ENCODE results near the gene LYL1. TPM values are rescaled to one million over a fixed set of nuclear protein-coding genes. Genes with fewer than 3 reads are reported as not detected.

The LYL1 gene
- total and polyA plus RNA-seq, 2 donors (not counting 3 experiments of a cell fraction or from before 2014, with no cell fraction given) = 74.4 to 87.3 TPM

- POLR2A ChIA-PET = no interaction called here
- no peak for FAIRE-seq
- no peaks in the 10 kb centered on the region for H3K9me3 ChIP-seq (replicated peaks; ENCODE audit: control insufficient read depth, insufficient read depth, low read length)
- H4K20me1 ChIP-seq (replicated peaks; ENCODE audit: control insufficient read depth, extremely low read depth, insufficient read depth, low read length) = no peaks in the 10 kb centered on the region
- intact Hi-C loops (cut with micrococcal nuclease) = no loop called here
- no peaks in the 10 kb centered on the region for H3K79me2 ChIP-seq (ENCODE audit: control insufficient read depth, insufficient read depth, low read length)
- CTCF ChIA-PET = interaction anchor here (1.4 to 4.7 kb wide), 6 partner anchors 16 to 101 kb away, joined by 3 to 32 read pairs (median 18); no protein-coding TSS in a partner anchor
- H3K9ac ChIP-seq (replicated peaks; ENCODE audit: extremely low read depth, insufficient read depth, low read length) = no peak overlapping the region
- no peak overlapping the region for H3K4me3 ChIP-seq (replicated peaks in 1 of 3; ENCODE audit: insufficient read depth in 1 of 3, low read depth in 1 of 3, low read length in 3 of 3)
- H3K4me1 ChIP-seq (ENCODE audit: control insufficient read depth, extremely low read depth, insufficient read depth, low read length) = peaks cover 4% of the 10 kb centered on the region
- BruUV-seq (replicated peaks) = no TSS peak
- H2AFZ ChIP-seq (ENCODE audit: low read depth, low read length) = no peak overlapping the region
- H3K27ac ChIP-seq (ENCODE audit: insufficient read depth, low read depth, low read length) = no peak overlapping the region
- no peak for TF ChIP-seq JUN (IDR thresholded peaks at IDR 0.05; ENCODE audit: borderline replicate concordance, insufficient read depth, insufficient read length, low read depth)
- TF ChIP-seq FOS (IDR thresholded peaks at IDR 0.05; ENCODE audit: borderline replicate concordance, insufficient read depth, low read length) = no peak
- DNase-seq (ENCODE audit: low read depth, low spot score) = no peak
- dilution Hi-C loops (cut with MboI; ENCODE audit: extremely low pct_ligation_motif_present, low sequenced_read_pairs) = no loop called here
- H3K4me2 ChIP-seq (ENCODE audit: insufficient read depth, low read length) = no peak overlapping the region
- peaks cover 0 to 8% of the 10 kb centered on the region in 2 experiments for H3K36me3 ChIP-seq (ENCODE audit: control insufficient read depth in 2 of 2, extremely low read depth in 1 of 2, insufficient read depth in 2 of 2, low read length in 2 of 2)
- H3K27me3 ChIP-seq (ENCODE audit: control insufficient read depth in 2 of 2, insufficient read depth in 2 of 2, low read length in 2 of 2) = no peaks in the 10 kb centered on the region
- no peaks in the 10 kb centered on the region for H3K9me1 ChIP-seq (replicated peaks; ENCODE audit: control insufficient read depth, extremely low read depth, insufficient read depth, low read length)
Measured at GRCh38 chr19:13078381-13078780, 24.3 kb downstream of the LYL1 start.

DNA sequence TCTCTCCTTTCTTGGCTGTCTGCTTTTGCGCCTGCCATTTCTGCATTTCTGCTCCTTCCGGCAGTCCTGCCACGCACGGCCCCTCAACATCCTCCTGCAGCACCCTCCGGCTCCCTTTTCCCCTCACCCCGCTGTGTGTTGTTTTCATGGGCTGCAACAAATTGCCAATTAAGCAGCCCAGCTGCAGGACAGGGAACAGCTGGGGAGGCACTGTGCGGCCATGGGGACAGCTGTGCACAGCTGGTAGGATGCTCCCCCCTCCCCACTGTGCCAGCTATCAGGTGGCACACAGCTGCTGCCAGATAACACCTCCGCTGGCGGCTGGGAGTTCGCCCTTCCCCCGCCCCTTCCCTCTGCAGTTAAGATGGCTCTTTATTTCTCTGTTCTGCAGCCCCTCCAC lies 25.4 kb downstream of the LYL1 start:
- DNase-seq (ENCODE audit: low read depth, low spot score) (no peak), FAIRE-seq (no peak)
- H2AFZ ChIP-seq (ENCODE audit: low read depth, low read length) = no peak overlapping the region
- ChIA-PET CTCF (interaction anchor here (3.7 to 4.7 kb wide), 4 partner anchors 16 to 99 kb away, joined by 14 to 32 read pairs (median 24); no protein-coding TSS in a partner anchor), POLR2A (no interaction called here)
- no peaks in the 10 kb centered on the region for H4K20me1 ChIP-seq (replicated peaks; ENCODE audit: control insufficient read depth, extremely low read depth, insufficient read depth, low read length)
- TF ChIP-seq, protein P1, sequence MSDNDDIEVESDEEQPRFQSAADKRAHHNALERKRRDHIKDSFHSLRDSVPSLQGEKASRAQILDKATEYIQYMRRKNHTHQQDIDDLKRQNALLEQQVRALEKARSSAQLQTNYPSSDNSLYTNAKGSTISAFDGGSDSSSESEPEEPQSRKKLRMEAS (IDR thresholded peaks at IDR 0.05; ENCODE audit: insufficient read depth, insufficient read length) = no peak
- no peak for TF ChIP-seq GATA2 (IDR thresholded peaks at IDR 0.05; ENCODE audit: insufficient read depth, insufficient read length, low read depth, low read length)
- TF ChIP-seq JUN (IDR thresholded peaks at IDR 0.05; ENCODE audit: borderline replicate concordance, insufficient read depth, insufficient read length, low read depth) = no peak
- intact Hi-C loops (cut with micrococcal nuclease) = no loop called here
- no peak overlapping the region for H3K9ac ChIP-seq (replicated peaks; ENCODE audit: extremely low read depth, insufficient read depth, low read length)
- H3K9me1 ChIP-seq (replicated peaks; ENCODE audit: control insufficient read depth, extremely low read depth, insufficient read depth, low read length) = no peaks in the 10 kb centered on the region
- no peak overlapping the region for H3K27ac ChIP-seq (ENCODE audit: insufficient read depth, low read depth, low read length)
- H3K27me3 ChIP-seq (ENCODE audit: control insufficient read depth in 2 of 2, insufficient read depth in 2 of 2, low read length in 2 of 2) = no peaks in the 10 kb centered on the region
- no peaks in the 10 kb centered on the region for H3K9me3 ChIP-seq (replicated peaks; ENCODE audit: control insufficient read depth, insufficient read depth, low read length)
- H3K4me3 ChIP-seq (replicated peaks in 1 of 3; ENCODE audit: insufficient read depth in 1 of 3, low read depth in 1 of 3, low read length in 3 of 3) = no peak overlapping the region
- no peak overlapping the region for H3K4me2 ChIP-seq (ENCODE audit: insufficient read depth, low read length)
- peaks cover 4% of the 10 kb centered on the region for H3K4me1 ChIP-seq (ENCODE audit: control insufficient read depth, extremely low read depth, insufficient read depth, low read length)
- dilution Hi-C loops (cut with MboI; ENCODE audit: extremely low pct_ligation_motif_present, low sequenced_read_pairs) = no loop called here
- peaks cover 0 to 8% of the 10 kb centered on the region in 2 experiments for H3K36me3 ChIP-seq (ENCODE audit: control insufficient read depth in 2 of 2, extremely low read depth in 1 of 2, insufficient read depth in 2 of 2, low read length in 2 of 2)
- BruUV-seq (replicated peaks) = no TSS peak
- no peaks in the 10 kb centered on the region for H3K79me2 ChIP-seq (ENCODE audit: control insufficient read depth, insufficient read depth, low read length)

All from endothelial cell of umbilical vein (primary cell).